ENCODE measurements around the gene ATP10B.

DNA sequence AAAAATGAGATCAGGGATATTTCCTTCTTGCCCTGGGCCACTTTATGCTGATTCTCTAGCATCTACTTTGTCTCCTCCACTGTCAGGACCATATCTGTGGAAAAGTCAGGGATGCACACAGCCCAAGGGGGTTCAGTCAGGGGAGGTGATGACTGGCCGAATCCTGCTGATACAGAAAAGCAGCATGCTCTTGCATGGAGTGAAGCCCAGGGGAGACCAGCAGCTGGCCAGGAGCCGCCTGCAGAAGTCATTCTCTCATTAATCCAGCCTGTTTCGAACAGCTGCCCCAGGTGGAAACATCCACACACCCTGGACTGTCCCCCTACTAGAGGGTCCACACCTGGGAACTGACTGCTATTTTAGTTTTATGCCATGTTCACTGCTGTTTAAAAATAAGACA is 177.1 kb downstream of the ATP10B start:
- TF ChIP-seq ZNF324 (tag by site-specific recombination; IDR thresholded peaks at IDR 0.05) (no peak), YY2 (tag by site-specific recombination; IDR thresholded peaks at IDR 0.05) (no peak), MEIS1 (CRISPR knock-in tag; IDR thresholded peaks at IDR 0.05; ENCODE audit: borderline replicate concordance) (no peak), ZNF169 (tag by site-specific recombination; IDR thresholded peaks at IDR 0.05) (no peak), ZNF239 (tag by site-specific recombination; IDR thresholded peaks at IDR 0.05) (no peak), ZNF10 (tag by site-specific recombination; IDR thresholded peaks at IDR 0.05) (no peak)
- TF ChIP-seq, protein P1, sequence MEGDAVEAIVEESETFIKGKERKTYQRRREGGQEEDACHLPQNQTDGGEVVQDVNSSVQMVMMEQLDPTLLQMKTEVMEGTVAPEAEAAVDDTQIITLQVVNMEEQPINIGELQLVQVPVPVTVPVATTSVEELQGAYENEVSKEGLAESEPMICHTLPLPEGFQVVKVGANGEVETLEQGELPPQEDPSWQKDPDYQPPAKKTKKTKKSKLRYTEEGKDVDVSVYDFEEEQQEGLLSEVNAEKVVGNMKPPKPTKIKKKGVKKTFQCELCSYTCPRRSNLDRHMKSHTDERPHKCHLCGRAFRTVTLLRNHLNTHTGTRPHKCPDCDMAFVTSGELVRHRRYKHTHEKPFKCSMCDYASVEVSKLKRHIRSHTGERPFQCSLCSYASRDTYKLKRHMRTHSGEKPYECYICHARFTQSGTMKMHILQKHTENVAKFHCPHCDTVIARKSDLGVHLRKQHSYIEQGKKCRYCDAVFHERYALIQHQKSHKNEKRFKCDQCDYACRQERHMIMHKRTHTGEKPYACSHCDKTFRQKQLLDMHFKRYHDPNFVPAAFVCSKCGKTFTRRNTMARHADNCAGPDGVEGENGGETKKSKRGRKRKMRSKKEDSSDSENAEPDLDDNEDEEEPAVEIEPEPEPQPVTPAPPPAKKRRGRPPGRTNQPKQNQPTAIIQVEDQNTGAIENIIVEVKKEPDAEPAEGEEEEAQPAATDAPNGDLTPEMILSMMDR (tag by site-specific recombination; IDR thresholded peaks at IDR 0.05), result no peak
- TF ChIP-seq, protein P2, sequence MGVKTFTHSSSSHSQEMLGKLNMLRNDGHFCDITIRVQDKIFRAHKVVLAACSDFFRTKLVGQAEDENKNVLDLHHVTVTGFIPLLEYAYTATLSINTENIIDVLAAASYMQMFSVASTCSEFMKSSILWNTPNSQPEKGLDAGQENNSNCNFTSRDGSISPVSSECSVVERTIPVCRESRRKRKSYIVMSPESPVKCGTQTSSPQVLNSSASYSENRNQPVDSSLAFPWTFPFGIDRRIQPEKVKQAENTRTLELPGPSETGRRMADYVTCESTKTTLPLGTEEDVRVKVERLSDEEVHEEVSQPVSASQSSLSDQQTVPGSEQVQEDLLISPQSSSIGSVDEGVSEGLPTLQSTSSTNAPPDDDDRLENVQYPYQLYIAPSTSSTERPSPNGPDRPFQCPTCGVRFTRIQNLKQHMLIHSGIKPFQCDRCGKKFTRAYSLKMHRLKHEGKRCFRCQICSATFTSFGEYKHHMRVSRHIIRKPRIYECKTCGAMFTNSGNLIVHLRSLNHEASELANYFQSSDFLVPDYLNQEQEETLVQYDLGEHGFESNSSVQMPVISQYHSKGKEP (tag by site-specific recombination; IDR thresholded peaks at IDR 0.05), result no peak

Data from HEK293 (cell line).